ENCODE data around the gene KRTAP1-1. TPM values are rescaled to one million over a fixed set of nuclear protein-coding genes. Genes with fewer than 3 reads are reported as not detected.

KRTAP1-1 gene
- total RNA-seq, 1 experiment from 2014 or later = not detected

GRCh38 chr17:41071606-41072360, 30.5 kb upstream of the KRTAP1-1 start:
- ChIA-PET POLR2A (interaction anchor here (0.6 kb wide), 1 partner anchor 33 kb away, joined by 4 read pairs; no protein-coding TSS in a partner anchor), CTCF (no interaction called here)

More at GRCh38 chr17:41071606-41072360, 30.5 kb upstream of the KRTAP1-1 start:
- Mint-ChIP-seq H3K4me3 (no peak overlapping the region), H3K9me3 (no peaks in the 10 kb centered on the region), H3K27ac (no peak overlapping the region), H3K4me1 (no peaks in the 10 kb centered on the region), H3K27me3 (ENCODE audit: low read depth) (no peaks in the 10 kb centered on the region; the same call in 1 of the 2 replicates), H3K36me3 (no peaks in the 10 kb centered on the region)
- ATAC-seq = no peak
- TF ChIP-seq RELA (CRISPR knock-in tag; IDR thresholded peaks at IDR 0.05; ENCODE audit: borderline replicate concordance) (no peak), KAT7 (CRISPR knock-in tag; IDR thresholded peaks at IDR 0.05; ENCODE audit: borderline replicate concordance) (no peak), CBFB (CRISPR knock-in tag; IDR thresholded peaks at IDR 0.05; ENCODE audit: low read depth) (no peak), ZNF138 (CRISPR knock-in tag; conservative IDR thresholded peaks at IDR 0.05) (no peak), ATF2 (CRISPR knock-in tag; IDR thresholded peaks at IDR 0.05; ENCODE audit: borderline replicate concordance, low read depth) (no peak), ZNF396 (CRISPR knock-in tag; IDR thresholded peaks at IDR 0.05; ENCODE audit: borderline replicate concordance) (no peak), ZNF532 (CRISPR knock-in tag; IDR thresholded peaks at IDR 0.05; ENCODE audit: borderline replicate concordance) (no peak), ERG (CRISPR knock-in tag; IDR thresholded peaks at IDR 0.05) (no peak), CTCF (IDR thresholded peaks at IDR 0.05) (no peak), ZNF512 (CRISPR knock-in tag; IDR thresholded peaks at IDR 0.05; ENCODE audit: borderline replicate concordance) (no peak), JUN (CRISPR knock-in tag; IDR thresholded peaks at IDR 0.05) (no peak), USF2 (CRISPR knock-in tag; IDR thresholded peaks at IDR 0.05) (no peak), ATF3 (CRISPR knock-in tag; conservative IDR thresholded peaks at IDR 0.05) (no peak), GRHL2 (CRISPR knock-in tag; IDR thresholded peaks at IDR 0.05; ENCODE audit: insufficient replicate concordance, severe bottlenecking) (no peak)
- DNase-seq (ENCODE audit: low spot score) = no peak
